ENCODE data around the gene RNF135. TPM values are rescaled to one million over a fixed set of nuclear protein-coding genes. Genes with fewer than 3 reads are reported as not detected.
"Not testable (repeated sequence)": the region's sequence is repeated elsewhere in the genome, so short reads cannot be mapped to it uniquely, and the experiment has no call there.

RNF135 gene
- polyA plus RNA-seq, 1 donor (not counting 4 experiments of a cell fraction or from before 2014, with no cell fraction given): 13.6 TPM

DNA sequence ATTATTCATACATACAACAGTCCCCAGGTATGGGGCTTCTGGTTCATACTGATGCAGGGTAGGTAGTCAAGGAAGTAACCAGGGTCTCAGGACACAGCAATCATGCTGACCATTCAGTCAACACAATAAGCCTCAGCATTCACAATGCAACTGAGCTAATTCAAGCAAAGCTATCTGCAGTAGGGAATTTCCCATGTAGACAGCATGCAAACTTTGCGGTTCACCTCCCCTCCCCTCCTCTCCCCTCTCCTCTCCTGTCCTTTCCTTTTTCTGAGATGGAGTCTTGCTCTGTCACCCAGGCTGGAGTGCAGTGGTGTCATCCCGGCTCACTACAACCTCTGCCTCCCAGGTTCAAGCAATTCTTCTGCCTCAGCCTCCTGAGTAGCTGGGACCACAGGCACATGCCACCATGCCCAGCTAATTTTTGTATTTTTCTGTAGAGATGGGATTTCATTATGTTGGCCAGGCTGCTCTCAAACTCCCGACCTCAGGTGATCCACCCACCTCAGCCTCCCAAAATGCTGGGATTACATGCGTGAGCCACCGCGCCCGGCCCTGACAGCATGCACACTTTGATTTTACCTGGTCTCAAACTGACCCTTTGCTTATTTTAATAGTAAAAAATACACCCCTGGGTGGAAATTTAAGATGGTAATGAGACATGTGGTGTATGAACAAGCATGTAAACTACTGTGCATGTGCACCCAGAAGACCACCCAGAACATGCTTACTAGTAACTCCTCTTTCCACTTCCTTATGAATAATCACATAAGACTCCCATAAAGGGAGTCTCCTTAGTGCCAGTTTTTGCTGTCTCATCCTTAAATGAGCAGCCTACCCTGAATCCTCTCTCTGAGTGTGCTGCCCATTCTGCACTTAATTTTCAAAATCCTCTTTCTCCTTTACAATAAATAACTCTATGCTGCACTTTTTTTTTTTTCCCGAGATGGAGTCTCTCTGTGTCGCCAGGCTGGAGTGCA is 9.3 kb upstream of the RNF135 start:
- Histone ChIP-seq H3K9me1 (ENCODE audit: control insufficient read depth, extremely low read depth, insufficient read depth, low read length) (no peaks in the 10 kb centered on the region), H3K27me3 (ENCODE audit: control insufficient read depth, extremely low read depth, insufficient read depth, low read length) (peaks cover 3% of the 10 kb centered on the region), H3K9me3 (ENCODE audit: control insufficient read depth, low read depth, low read length) (no peaks in the 10 kb centered on the region), H3K4me3 (ENCODE audit: control insufficient read depth in 2 of 3, extremely low read depth in 1 of 3, insufficient read depth in 2 of 3, low read depth in 1 of 3, low read length in 3 of 3) (no peak overlapping the region), H3K4me2 (ENCODE audit: control insufficient read depth, extremely low read depth, insufficient read depth, low read depth, low read length) (no peak overlapping the region), H3K4me1 (ENCODE audit: control insufficient read depth, extremely low read depth, insufficient read depth, low read length) (no peaks in the 10 kb centered on the region), H3K27ac (ENCODE audit: control insufficient read depth, insufficient read depth, low read length) (no peak overlapping the region), H3K9ac (ENCODE audit: control insufficient read depth, extremely low read depth, insufficient read depth, low read length) (no peak overlapping the region), H4K20me1 (ENCODE audit: control insufficient read depth, extremely low read depth, insufficient read depth, low read length) (no peaks in the 10 kb centered on the region), H3K79me2 (ENCODE audit: control insufficient read depth, insufficient read depth, low read length) (no peaks in the 10 kb centered on the region), H3K36me3 (ENCODE audit: control insufficient read depth in 2 of 2, extremely low read depth in 1 of 2, insufficient read depth in 2 of 2, low read length in 2 of 2) (no peaks in the 10 kb centered on the region), H2AFZ (ENCODE audit: control insufficient read depth, low read length) (no peak overlapping the region)
- dilution Hi-C loops (cut with MboI; ENCODE audit: extremely low pct_ligation_motif_present, low sequenced_read_pairs): no loop called here
- FAIRE-seq (no peak), DNase-seq (ENCODE audit: low read depth, low spot score) (no peak)
- TF ChIP-seq, protein P1, sequence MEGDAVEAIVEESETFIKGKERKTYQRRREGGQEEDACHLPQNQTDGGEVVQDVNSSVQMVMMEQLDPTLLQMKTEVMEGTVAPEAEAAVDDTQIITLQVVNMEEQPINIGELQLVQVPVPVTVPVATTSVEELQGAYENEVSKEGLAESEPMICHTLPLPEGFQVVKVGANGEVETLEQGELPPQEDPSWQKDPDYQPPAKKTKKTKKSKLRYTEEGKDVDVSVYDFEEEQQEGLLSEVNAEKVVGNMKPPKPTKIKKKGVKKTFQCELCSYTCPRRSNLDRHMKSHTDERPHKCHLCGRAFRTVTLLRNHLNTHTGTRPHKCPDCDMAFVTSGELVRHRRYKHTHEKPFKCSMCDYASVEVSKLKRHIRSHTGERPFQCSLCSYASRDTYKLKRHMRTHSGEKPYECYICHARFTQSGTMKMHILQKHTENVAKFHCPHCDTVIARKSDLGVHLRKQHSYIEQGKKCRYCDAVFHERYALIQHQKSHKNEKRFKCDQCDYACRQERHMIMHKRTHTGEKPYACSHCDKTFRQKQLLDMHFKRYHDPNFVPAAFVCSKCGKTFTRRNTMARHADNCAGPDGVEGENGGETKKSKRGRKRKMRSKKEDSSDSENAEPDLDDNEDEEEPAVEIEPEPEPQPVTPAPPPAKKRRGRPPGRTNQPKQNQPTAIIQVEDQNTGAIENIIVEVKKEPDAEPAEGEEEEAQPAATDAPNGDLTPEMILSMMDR (optimal IDR thresholded peaks at IDR 0.05 in 1 of 3, IDR thresholded peaks at IDR 0.05 in 1 of 3, conservative IDR thresholded peaks at IDR 0.05 in 1 of 3; ENCODE audit: extremely low read depth in 1 of 3, insufficient read depth in 2 of 3, low read length in 3 of 3): no peak
- TF ChIP-seq EZH2 (IDR thresholded peaks at IDR 0.05; ENCODE audit: low read length): no peak

DNA sequence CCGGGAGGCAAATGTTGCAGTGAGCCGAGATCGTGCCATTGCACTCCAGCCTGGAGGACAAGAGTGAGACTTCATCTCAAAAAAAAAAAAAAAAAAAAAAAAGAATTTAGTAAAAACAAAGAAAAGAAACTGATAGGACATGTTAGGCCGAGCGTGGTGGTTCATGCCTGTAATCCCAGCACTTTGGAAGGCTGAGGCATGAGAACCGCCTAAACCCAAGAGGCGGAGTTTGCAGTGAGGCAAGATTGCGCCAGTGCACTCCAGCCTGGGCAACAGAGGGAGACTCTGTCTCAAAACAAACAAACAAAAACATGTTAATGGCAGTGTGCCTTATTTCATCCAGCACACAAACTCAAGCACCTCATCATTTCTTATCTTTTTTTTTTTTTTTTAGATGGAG is 6.5 kb upstream of the RNF135 start:
- dilution Hi-C loops (cut with MboI; ENCODE audit: extremely low pct_ligation_motif_present, low sequenced_read_pairs); H3K79me2 ChIP-seq (ENCODE audit: control insufficient read depth, insufficient read depth, low read length); H3K4me3 ChIP-seq (ENCODE audit: control insufficient read depth in 2 of 3, extremely low read depth in 1 of 3, insufficient read depth in 2 of 3, low read depth in 1 of 3, low read length in 3 of 3); H3K27ac ChIP-seq (ENCODE audit: control insufficient read depth, insufficient read depth, low read length); H3K27me3 ChIP-seq (ENCODE audit: control insufficient read depth, extremely low read depth, insufficient read depth, low read length); FAIRE-seq; H2AFZ ChIP-seq (ENCODE audit: control insufficient read depth, low read length); DNase-seq (ENCODE audit: low read depth, low spot score); H3K9ac ChIP-seq (ENCODE audit: control insufficient read depth, extremely low read depth, insufficient read depth, low read length); H3K4me2 ChIP-seq (ENCODE audit: control insufficient read depth, extremely low read depth, insufficient read depth, low read depth, low read length); H3K9me3 ChIP-seq (ENCODE audit: control insufficient read depth, low read depth, low read length); H3K36me3 ChIP-seq (ENCODE audit: control insufficient read depth in 2 of 2, extremely low read depth in 1 of 2, insufficient read depth in 2 of 2, low read length in 2 of 2); H3K4me1 ChIP-seq (ENCODE audit: control insufficient read depth, extremely low read depth, insufficient read depth, low read length); H4K20me1 ChIP-seq (ENCODE audit: control insufficient read depth, extremely low read depth, insufficient read depth, low read length); H3K9me1 ChIP-seq (ENCODE audit: control insufficient read depth, extremely low read depth, insufficient read depth, low read length): not testable (repeated sequence)
